LHCN-M2 (cell line): ENCODE measurements around the gene C2CD4B. TPM values are rescaled to one million over a fixed set of nuclear protein-coding genes. Genes with fewer than 3 reads are reported as not detected.
A peak's percentile ranks its signal among the peaks of the same experiment; 100 is the strongest.

Experiments used
- DNase-seq: peaks from one replicate; pipeline ENCODE4 v3.0.0-alpha.2; 2012; ENCODE audit warnings: low read depth
- polyA plus RNA-seq: library from polyadenylated mRNA; unstranded; fragments of >200 nt; gene quantifications from one replicate; pipeline ENCODE4 v1.2.1, GENCODE V29; 2012; ENCODE audit warnings: missing spikeins
- total RNA-seq: library from RNA; depleted of rRNA; stranded (reverse); fragments of >200 nt; gene quantifications from 2 replicates; pipeline ENCODE4 v1.2.3, GENCODE V29; 2014; rRNA removed

Gene C2CD4B, protein sequence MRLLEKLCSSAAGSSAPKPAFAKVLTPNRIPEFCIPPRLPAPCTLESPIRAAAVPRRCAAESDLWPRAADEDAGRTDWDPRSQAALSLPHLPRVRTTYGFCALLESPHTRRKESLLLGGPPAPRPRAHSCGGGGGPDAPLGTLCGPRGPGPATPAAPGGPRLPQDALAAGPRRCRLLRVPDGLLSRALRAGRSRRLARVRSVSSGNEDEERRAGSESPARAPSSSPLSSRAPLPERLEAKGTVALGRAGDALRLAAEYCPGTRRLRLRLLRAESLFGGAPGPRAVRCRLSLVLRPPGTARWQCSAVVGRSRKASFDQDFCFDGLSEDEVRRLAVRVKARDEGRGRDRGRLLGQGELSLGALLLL
- total RNA-seq, result not detected in 2 replicates
- not detected for polyA plus RNA-seq

DNA sequence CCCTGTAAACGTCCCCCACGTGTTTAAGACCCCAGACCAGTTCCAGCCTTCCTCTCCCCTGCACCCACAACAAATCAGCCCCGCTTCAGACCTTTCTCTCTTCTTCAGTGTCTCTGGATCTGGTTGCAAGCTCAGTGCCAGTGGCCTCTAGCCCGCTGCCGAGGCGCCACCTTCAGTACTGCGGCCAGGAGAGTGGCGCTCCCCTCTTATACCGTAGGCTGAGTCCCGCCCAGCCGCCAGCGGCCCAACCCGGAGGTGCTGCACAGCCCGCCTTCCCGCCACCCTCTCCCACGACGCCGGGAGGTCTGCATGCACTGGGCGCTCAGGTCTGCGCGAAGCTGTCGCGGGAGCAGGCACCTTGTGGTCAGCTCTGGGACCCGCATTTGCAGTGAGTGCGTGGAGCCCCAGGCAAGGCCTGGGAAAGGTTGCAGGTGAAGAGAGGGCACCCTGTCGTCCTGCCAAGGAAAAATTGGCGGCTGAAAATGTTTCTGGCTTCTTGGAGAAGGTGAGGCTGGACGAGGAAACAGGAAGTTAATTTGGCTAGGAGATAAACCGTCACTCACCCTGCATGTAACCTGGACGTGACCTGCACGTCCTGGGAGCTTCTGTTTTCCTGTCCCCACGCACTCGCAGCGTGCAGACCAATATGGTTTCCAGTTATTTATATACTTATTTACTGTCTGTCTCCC, at the start of gene C2CD4B:
Gene C2CD4B (minus strand): TSS at position 182 of the 689 bp plus-strand sequence. CDS start 301 bp downstream, outside the sequence.
- no peak for DNase-seq

- DNase-seq, result no peak
These were observed 47.7 kb upstream of the C2CD4B start for GRCh38 chr15:62212741-62213140.

DNA sequence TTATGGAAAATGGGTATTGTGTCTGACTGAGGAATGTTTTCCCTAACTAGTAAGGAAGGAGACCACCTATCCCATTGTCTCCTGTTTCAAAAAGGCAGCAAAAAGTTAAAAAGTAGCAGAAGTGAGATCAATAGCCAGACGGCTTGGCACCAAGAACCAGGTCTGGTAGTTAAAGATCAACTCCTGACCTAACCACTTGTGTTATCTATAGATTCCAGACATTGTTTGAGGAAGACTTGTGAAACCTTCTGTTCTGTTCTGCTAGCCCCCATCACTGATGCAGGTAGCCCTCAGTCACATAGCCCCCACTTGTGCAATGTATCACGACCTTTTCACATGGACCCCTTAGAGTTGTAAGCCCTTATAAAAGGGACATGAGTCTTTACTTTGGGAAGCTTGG, 46.3 kb upstream of the C2CD4B start:
- DNase-seq, result no peak

- no peak for DNase-seq
These were observed 44.7 kb upstream of the C2CD4B start for GRCh38 chr15:62209821-62210220.

GRCh38 chr15:62209322-62209721, 44.2 kb upstream of the C2CD4B start:
- no peak for DNase-seq

- no peak for DNase-seq
These were observed 43.8 kb upstream of the C2CD4B start for GRCh38 chr15:62208884-62209283.

DNA sequence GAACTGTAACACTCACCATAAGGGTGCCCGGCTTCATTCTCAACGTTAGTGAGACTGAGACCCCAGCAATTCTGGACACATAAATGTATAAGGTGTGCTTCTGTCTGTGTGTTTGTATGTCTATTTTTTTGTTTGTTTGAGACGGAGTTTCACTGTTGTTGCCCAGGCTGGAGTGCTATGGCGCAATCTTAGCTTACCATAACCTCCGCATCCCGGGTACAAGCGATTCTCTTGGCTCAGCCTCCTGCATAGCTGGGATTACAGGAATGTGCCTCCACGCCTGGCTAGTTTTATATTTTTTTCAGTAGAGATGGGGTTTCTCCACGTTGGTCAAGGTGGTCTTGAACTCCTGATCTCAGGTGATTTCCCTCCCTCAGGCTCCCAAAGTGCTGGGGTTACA, 43.3 kb upstream of the C2CD4B start:
- DNase-seq, result no peak

- DNase-seq, result no peak
These were observed 25.6 kb upstream of the C2CD4B start for GRCh38 chr15:62190675-62191074.

DNA sequence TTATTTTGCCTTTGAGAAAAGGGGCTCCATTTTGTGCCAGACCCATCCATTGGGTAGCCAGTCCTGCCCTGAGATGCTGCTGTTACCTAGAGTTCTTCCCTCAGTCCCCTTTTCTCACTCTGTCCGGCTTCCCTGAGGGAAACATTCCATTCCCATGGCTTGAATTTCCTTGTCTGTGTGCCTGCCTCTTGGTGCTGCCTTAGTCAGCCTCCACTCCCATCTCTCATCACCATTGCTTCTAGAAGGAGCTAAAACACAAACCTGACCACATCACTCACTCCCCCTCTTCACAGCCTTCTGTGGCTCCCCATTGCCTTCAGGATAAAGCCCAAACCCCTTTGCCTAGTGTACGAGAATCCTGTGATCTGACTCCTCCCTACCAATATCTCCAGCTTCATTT, 25.2 kb upstream of the C2CD4B start:
- DNase-seq, result no peak

DNA sequence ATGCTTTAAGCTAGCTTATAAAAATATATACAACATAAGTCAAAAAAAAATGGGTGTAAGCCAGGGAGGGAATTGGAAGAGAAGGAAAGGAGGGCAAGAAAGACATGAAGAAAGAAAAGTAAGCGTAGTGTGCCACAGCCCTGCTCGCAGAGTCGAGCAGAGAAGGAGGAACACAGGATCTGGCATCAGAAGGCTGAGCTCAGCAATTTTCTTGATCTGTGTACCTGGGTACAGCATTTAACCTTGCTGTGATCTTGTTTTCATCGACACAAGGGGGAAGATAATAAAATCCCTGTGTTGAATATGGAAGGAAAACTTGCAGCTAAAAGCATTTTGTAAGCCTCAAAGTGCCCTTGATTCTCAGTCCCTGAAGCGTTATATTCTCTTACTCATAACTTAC, 23.7 kb upstream of the C2CD4B start:
- DNase-seq, result no peak

GRCh38 chr15:62187910-62188309, 22.8 kb upstream of the C2CD4B start:
- no peak for DNase-seq

DNA sequence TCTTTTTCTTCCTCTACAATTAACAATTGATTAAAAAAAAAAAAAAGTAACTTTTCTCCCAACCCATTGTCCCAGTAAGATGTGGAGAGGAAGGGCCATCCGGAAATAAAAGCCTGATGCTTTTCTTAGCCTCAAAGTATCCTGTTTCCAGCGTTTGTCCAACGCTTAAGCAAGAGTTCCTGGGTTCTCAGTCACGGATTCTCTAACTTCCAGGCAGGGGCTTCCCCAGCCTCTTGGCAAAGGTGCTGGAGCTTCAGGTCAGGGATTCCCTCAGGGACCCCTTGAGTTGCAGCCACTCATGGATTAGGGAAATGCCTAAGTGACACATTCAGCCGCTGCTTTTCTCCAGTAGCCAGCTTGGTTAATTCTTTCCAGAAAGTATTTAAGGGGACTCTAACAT, 22.3 kb upstream of the C2CD4B start:
- DNase-seq, result no peak

- DNase-seq, result no peak
These were observed 21.5 kb upstream of the C2CD4B start for GRCh38 chr15:62186578-62186977.

DNA sequence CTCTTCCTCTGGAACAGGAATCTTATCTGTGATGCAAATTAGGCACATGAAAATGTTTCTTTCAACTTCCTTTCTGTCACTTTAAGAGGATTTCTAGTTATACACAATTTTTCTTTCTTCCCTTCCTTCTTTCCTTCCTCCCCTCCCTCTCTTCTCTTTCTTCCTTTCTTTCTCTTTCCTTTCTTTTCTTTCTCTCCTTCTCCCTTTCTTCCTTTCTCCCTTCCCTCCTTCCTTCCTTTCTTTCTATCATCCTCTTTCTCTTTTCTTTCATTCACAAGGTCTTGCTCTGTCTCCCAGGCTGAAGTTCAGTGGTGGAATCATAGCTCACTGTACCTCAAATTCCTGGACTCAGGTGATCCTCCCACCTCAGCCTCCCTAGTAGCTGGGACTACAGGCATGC, 18.0 kb upstream of the C2CD4B start:
- no peak for DNase-seq

GRCh38 chr15:62173215-62173614, 8.1 kb upstream of the C2CD4B start:
- DNase-seq, result no peak

DNA sequence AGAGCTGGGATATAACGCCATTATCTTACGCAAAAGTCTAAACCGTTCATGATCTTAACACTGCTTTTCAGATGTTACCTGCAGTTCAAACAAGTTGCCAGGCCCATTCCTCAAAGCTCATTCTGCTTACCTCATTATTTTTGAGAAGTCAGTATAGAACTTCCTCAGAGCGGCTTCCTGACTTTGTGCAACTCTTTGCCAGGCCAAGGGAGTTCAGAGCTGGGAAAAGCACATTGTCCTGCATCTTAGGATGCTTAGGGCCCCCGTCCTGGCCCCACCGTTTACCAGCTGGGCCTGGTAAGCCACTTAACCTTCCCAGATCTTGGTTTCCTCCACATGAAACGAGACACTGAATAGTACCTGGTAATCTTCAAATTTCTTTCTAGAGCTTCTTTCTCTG, 6.8 kb upstream of the C2CD4B start:
- DNase-seq, result no peak

DNA sequence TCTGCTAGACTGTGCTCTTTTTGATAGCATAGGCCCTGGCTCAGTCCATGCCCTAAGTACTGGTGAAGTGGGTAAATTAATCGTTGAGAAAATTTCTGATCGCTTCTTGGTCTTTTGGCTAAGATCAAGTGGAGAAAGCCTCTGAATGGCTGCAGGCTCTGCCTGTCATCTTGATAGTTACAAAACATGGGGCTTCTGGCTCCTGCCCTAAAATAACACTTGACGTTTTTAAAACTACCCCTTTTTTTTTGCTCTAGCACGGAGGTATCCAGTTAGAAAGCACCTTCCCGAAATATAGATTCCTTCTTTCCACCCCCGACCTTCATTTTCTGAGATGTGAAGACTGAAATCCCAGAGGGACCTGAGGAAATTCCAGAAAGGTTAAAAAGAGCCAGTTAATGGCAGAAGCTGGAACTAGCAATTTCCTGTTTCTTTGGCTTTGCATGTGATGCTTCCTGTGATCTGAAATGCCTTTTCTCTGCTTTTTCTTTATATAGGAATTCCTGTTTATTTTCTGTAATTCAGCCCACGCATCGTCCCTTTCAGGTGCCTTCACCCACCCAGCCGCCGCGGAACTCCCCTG, 799 bp upstream of the C2CD4B start:
- DNase-seq, result no peak

- no peak for DNase-seq
These were observed 535 bp downstream of the C2CD4B start for GRCh38 chr15:62164396-62165103.

DNA sequence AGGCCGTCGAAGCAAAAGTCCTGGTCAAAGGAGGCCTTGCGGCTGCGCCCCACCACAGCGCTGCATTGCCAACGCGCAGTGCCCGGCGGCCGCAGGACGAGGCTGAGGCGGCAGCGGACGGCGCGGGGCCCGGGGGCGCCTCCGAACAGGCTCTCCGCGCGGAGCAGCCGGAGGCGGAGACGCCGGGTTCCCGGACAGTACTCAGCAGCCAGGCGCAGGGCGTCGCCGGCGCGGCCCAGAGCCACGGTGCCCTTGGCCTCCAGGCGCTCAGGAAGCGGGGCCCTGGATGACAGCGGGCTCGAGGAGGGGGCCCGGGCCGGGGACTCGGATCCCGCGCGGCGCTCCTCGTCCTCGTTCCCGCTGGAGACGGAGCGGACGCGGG, 1.1 kb downstream of the C2CD4B start:
- no peak for DNase-seq

DNA sequence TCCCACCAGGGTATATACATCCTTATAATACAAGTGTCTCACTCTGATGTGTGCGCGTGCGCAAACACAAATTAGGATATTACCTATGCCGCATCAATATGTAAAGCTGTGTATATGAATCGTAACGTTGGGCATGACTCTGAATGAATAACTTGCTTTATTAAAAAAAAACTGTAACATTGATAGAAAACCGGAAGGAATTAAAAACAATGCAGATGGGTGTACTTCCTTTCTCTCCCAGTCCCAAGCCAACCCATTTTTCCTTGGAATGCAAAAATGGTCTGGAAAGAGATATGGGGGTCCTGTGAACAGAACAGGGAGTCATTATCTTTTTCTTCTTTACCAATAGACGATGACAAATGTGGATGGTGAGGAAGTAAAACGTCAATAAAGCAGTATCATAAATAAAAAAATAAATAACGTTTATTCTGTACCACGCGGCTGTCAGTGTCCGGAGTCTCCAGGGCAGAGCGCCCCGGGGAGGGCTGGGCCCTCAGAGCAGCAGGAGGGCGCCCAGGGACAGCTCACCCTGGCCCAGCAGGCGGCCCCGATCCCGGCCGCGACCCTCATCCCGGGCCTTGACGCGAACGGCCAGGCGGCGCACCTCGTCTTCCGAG, 1.6 kb downstream of the C2CD4B start:
- DNase-seq, result no peak

DNA sequence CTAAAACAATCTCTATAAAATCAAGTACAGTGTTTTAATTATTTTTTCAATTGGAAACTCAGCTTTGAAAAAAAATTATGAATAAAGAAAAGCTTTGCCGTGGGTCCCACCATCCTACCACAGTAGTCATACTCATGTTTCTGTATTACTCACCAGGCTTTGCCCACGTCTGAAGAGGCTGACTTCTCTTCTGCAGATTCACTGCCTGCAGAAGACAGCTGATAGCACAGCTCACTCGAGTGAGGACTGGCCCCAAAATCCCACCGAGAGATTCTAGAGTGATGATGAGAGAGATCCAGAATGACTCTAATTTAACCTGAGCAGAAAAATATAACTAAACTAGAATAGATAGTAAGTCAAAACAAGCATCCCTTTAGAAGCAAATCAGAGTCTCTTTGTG, 11.9 kb downstream of the C2CD4B start:
- peak; percentile 11 for DNase-seq

- DNase-seq, result no peak
These were observed 14.6 kb downstream of the C2CD4B start for GRCh38 chr15:62150445-62150844.
